HL-60 (cell line): Measurements from ENCODE around the gene SOX18.

ENCODE experiments used
- GABPA ChIP-seq: IDR thresholded peaks from 2 replicates; pipeline ENCODE4 v1.6.1; 2012; ENCODE audit warnings: low read depth
- POLR2AphosphoS5 ChIP-seq: IDR thresholded peaks from 2 replicates; pipeline ENCODE4 v1.6.1; 2012; ENCODE audit warnings: low read depth
- TF ChIP-seq, protein P1 (sequence below): IDR thresholded peaks from one replicate; pipeline ENCODE4 v1.5.1; 2011; ENCODE audit warnings: low read length, control low read depth, inconsistent platforms; ENCODE audit not compliant: insufficient read depth
- TF ChIP-seq, protein P2 (sequence below): IDR thresholded peaks from 2 replicates; pipeline ENCODE4 v1.6.1; 2012; ENCODE audit warnings: low read depth; ENCODE audit not compliant: insufficient replicate concordance

DNA sequence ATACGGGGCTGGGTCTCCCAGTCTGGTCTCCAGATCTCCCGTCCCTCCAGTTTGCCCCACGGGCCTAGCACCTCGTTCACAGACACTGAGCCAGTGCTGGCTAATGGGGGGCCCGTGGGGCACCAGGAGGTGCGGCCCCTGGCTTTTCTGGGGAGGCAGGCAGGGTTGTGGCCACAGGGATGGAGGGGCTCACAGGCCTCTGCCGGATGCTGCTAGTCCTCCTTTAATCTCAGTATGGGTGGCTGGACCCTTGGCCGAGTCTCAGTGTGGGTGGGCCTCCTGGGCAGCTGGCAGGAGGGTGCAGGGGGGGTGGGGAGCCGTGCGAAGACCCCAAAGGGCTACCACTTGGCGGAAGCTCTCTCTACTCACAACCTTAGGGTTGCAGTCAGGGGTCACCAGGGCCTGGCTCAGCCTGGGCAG, 1.6 kb upstream of the SOX18 start:
- TF ChIP-seq, protein P1, sequence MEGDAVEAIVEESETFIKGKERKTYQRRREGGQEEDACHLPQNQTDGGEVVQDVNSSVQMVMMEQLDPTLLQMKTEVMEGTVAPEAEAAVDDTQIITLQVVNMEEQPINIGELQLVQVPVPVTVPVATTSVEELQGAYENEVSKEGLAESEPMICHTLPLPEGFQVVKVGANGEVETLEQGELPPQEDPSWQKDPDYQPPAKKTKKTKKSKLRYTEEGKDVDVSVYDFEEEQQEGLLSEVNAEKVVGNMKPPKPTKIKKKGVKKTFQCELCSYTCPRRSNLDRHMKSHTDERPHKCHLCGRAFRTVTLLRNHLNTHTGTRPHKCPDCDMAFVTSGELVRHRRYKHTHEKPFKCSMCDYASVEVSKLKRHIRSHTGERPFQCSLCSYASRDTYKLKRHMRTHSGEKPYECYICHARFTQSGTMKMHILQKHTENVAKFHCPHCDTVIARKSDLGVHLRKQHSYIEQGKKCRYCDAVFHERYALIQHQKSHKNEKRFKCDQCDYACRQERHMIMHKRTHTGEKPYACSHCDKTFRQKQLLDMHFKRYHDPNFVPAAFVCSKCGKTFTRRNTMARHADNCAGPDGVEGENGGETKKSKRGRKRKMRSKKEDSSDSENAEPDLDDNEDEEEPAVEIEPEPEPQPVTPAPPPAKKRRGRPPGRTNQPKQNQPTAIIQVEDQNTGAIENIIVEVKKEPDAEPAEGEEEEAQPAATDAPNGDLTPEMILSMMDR: no peak
- TF ChIP-seq, protein P2, sequence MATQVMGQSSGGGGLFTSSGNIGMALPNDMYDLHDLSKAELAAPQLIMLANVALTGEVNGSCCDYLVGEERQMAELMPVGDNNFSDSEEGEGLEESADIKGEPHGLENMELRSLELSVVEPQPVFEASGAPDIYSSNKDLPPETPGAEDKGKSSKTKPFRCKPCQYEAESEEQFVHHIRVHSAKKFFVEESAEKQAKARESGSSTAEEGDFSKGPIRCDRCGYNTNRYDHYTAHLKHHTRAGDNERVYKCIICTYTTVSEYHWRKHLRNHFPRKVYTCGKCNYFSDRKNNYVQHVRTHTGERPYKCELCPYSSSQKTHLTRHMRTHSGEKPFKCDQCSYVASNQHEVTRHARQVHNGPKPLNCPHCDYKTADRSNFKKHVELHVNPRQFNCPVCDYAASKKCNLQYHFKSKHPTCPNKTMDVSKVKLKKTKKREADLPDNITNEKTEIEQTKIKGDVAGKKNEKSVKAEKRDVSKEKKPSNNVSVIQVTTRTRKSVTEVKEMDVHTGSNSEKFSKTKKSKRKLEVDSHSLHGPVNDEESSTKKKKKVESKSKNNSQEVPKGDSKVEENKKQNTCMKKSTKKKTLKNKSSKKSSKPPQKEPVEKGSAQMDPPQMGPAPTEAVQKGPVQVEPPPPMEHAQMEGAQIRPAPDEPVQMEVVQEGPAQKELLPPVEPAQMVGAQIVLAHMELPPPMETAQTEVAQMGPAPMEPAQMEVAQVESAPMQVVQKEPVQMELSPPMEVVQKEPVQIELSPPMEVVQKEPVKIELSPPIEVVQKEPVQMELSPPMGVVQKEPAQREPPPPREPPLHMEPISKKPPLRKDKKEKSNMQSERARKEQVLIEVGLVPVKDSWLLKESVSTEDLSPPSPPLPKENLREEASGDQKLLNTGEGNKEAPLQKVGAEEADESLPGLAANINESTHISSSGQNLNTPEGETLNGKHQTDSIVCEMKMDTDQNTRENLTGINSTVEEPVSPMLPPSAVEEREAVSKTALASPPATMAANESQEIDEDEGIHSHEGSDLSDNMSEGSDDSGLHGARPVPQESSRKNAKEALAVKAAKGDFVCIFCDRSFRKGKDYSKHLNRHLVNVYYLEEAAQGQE: no peak
- TF ChIP-seq POLR2AphosphoS5: no peak
- TF ChIP-seq GABPA: no peak
